ENCODE results near the gene LMO4.

Gene LMO4

DNA sequence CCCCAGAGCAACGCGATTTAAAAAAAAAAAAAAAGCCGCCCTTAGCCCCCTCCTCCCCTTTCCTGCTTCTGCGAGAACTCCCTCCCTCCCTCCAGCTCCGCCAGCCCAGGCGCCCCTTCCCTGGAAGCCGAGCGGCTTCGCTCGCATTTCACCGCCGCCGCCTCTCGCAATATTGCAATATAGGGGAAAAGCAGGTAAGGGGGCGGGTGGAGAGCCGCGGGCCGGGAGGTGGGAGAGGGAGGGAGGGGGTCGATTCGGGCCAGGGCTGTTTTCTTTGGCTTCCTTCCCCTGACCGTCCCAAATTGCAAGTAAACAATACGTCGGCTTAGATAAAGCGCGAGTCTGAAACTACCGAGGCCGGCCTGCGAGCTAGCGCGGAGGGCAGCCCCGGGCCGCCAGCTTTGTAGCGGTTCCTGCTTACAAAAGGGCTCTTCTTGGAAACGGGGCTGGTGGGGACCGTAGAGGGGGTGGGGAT, 408 bp downstream of the LMO4 start:
- no peak for DNase-seq

DNA sequence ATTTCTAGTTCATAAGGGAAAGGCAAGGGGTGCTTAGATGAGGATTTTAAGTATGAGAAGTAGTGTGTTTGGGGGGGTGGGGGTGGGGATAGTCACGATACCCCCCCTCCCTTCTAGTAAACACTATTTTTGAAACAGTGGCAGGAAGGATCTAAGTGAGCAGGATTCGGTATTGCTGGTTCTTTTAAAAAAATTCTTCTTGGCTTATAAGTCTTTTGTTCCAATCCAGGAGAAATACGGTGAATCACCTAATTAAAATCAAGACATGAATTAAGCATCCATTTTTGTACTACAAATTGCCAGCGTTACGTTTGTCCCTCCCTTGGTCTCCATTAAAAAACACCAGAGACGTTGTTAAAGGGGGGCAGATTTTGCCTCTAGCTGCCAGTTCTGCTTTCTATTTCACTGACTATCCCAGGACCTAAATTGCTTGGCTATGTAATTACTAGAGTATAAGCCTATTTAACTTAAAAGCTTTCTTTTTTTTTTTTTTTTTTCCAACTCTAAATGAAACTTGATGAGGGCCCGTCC, 911 bp downstream of the LMO4 start:
- no peak for DNase-seq

- no peak for DNase-seq
Measured at GRCh38 chr1:87330057-87330884, 1.6 kb downstream of the LMO4 start.

GRCh38 chr1:87330885-87331364, 2.2 kb downstream of the LMO4 start:
- no peak for DNase-seq

- no peak for DNase-seq
Measured at GRCh38 chr1:87331365-87332241, 2.9 kb downstream of the LMO4 start.

DNA sequence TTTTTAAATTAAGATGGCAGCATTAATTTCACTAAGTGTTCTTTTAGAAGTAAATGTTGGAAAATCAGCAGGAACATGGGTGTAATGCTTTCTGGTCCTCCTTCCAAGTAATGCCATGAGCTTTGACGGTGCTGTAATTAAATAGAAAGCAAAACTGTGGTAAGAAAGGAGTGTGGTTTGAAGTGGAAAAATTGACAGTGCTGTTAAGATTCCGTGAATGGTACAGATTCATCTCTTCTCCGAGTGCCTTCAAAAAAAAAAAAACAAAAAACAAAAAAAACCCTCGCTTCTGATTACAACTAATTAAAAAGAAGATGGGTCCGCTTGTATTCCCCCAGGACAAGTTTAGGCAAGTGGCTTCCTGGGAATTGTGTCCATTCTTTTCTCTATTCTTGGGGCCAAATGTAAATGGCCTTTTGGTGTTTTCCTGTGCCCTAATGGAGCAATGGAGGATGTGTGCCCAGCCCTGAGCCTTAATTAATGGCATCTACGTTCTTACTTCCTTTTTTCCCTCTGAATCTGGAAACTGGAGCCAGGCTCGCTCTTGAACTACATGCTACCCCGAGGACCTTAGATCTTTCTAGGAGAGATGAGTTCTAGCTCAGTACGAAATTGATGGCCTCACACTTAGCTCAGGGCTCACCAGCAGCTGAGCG, 5.1 kb downstream of the LMO4 start:
- no peak for DNase-seq

- no peak for DNase-seq
Measured at GRCh38 chr1:87334351-87335174, 5.9 kb downstream of the LMO4 start.

DNA sequence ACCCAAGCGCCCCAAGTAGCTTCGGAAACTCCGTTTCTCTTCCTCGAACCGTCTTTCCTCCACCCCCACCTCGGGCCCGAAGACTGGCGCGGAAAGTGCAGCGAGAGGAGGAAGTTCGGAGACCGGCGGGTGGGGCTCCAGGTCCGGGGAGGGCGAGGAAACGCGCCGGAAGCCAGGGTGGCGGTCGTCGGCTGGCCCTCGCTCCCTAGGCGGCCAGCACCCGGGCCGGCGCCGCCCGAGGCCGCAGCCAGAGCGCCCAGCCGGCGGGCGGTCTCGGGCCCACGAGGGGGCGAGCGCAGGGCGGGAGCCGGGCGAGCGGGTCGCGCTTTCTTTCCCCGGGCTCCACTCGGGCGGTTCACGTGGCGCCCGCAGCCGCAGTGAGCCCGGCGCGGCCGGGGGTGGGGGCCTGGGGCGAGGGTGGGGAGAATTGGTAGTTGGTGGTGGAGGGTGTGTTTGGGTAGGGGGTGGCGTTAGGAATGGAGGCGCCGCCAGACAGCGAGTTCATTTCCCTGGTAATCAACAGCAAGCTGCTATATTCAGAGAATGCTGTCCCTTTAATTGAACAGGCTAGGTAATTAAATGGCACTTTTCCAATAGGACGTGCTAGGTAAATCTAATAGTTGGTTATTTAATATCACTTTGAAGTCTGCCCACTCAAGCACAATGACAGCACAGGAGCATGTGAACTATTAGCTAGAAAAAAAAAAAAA, 6.7 kb downstream of the LMO4 start:
- no peak for DNase-seq

- no peak for DNase-seq
Measured at GRCh38 chr1:87336623-87337067, 8.0 kb downstream of the LMO4 start.

DNA sequence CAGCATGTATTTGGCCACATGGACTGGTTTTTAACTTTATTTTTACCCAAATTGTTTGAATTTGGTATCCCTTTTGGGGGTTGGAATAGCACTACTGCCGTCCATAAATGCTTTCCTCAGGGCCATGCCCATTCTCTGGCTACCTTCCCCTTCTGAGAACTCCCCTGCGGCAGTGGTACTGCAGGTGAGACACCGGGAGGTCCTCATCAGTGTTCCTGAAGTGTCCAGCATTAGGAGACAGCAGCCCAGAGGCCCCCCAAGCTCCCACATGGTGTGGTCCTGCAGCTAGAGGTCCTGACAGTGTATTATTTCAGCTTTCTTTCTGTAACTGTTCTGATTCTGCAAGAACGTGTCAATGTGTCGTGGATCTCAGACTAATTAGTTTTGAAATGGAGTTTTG, 8.9 kb downstream of the LMO4 start:
- DNase-seq: no peak

DNA sequence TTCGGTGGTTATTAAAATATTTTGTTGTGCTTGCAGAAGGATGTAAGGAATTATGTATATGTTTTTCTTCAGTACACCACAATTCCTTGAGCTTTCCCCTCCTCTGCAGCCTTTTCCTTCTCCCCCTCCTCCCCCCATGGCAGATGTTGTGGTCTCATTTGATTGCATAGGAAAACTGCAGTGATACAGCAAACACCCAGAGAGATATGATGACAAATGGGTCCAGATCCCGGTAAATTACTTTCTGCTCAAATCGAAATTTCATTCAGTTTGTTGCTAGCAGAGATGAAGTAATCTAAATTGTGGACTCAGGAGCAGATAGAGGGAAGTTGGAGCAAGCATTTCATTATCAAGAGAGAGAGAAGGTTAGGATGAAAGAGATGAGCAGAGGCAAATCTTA, 9.9 kb downstream of the LMO4 start:
- DNase-seq: no peak

GRCh38 chr1:87344231-87344630, 15.6 kb downstream of the LMO4 start:
- DNase-seq: no peak

DNA sequence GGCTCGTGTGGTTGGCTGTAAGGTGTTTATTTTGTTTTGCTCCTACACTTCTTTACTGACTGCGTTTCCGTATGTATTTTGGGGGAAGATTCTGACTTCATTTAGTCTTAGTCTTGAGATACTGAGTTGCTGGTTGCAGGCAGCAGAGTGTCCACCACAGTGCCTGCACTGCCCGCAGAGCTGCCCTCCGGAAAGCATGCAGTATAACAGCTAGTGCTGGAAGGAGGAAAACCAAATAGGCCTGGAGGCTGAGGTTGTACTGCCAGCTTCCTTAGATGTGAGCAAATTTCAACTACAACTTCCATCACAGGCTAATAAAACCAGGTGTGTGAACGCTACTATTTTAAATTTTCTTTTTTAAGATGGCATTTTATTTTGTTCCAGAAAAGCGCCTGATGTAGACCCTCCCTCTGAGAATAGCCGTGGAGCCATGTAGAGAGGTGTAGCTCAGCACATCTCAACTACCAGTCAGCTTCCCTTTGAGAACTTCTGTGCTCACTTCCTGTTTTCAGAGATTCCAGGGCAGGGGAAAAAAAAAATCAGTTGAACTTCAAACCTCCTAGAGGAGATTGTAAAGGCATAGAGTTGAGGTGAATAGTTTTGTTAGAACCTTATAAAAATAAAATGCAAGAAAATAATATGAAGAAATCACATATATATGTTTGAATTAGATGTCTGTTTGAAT, 17.6 kb downstream of the LMO4 start:
- DNase-seq: no peak

DNA sequence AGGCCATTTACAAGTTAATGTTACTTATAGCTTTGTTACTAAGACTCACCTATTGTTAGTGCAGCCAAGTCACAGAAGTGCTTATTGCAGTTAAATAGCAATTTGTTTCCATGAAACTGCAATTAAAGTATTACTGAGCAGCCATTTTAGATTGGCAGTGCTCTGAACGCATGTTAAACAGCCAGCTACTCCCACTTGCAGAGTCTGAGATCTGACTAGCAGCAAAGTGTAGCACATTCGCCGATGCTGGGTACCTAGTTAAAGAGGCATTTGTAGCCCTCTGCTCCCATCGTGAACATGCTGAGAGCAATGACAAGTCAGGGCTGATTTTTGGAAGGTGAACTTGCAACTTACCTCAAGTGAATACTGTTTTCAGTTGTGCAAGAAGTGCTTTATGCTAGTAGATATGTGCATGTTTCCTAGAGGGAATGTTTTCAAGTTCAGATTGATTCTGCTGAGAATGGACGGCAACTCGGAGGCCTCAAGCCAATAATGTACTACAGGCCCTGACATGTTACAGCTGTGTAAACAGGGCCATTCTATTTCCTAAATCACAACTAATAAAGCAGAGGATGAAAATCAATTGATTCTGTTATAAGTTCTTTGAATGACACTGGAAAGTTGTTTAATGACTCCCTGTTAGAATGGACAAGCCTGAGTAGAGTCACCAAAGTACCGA, 19.8 kb downstream of the LMO4 start:
- DNase-seq: no peak

DNA sequence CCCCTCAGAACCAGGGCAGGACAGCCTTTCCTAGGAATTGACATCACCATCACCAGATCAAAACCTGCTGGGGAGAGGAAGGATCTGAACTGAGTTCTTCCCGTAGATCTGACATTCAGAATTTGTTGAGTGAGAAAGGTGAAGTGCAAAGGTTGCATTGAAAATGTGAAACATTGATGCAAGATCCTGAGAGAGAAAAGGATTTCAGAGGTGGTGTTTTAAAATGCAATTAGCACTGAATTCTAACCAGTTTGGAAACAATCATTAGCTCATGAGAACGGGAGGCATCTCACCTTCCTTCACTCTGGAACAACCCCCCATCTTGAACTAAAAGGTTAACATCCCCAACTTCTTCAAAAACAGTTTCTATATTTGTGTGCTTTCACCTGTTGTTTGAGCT, 20.4 kb downstream of the LMO4 start:
- DNase-seq: no peak

GRCh38 chr1:87355894-87356293, 27.2 kb downstream of the LMO4 start:
- no peak for DNase-seq

- no peak for DNase-seq
Measured at GRCh38 chr1:87356591-87356990, 27.9 kb downstream of the LMO4 start.

DNA sequence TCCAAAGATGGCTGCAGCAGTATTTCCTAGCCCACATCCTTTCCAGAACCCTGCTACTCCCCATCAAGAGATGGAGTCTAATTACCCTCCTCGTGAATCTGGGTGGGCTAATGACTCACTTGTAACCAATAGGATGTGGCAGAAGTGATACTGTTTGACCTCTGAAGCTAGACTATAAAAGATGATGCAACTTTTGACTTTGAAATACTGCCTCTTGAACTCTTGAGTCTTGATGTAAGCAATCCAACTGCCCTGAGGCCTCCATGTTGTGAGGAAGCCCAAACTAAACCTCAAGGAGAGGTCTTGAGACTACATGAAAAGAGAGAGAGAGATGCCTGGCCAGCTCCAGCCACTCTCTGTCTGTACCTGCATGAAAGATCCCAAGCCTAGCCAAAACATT, 29.5 kb downstream of the LMO4 start:
- DNase-seq: no peak

DNA sequence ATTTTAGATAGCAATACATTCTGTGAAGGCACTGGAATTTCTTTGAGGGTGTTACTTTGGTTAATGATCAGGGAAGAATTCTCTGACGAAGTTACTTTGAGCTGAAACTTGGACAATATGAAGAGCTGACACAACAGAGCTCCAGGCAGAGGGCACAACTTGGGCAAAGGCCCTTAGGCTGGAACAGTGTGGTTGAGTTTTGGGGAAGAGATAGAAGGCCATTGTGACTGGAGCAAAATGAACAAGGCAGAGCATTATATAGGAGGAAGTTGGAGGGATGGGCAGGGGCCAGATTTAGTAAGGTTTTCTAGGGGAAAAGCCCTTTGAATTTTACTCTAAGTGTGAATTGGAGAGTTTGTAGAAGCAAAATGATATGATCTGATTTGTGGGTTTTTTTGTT, 30.9 kb downstream of the LMO4 start:
- no peak for DNase-seq
